ENCODE results near the gene SF3B2.

- TF ChIP-seq CTCF (IDR thresholded peaks at IDR 0.05; ENCODE audit: low read depth, low read length) (no peak), EZH2phosphoT487 (IDR thresholded peaks at IDR 0.05; ENCODE audit: low read depth) (no peak)
These were observed 31.6 kb downstream of the SF3B2 start for GRCh38 chr11:66083767-66084166.
